ENCODE measurements around the gene PPP2R1B. TPM values are rescaled to one million over a fixed set of nuclear protein-coding genes. Genes with fewer than 3 reads are reported as not detected.

The PPP2R1B gene
- total RNA-seq, 6 experiments from 2014 or later = 41.6 to 50.9 (median 44.3) TPM

DNA sequence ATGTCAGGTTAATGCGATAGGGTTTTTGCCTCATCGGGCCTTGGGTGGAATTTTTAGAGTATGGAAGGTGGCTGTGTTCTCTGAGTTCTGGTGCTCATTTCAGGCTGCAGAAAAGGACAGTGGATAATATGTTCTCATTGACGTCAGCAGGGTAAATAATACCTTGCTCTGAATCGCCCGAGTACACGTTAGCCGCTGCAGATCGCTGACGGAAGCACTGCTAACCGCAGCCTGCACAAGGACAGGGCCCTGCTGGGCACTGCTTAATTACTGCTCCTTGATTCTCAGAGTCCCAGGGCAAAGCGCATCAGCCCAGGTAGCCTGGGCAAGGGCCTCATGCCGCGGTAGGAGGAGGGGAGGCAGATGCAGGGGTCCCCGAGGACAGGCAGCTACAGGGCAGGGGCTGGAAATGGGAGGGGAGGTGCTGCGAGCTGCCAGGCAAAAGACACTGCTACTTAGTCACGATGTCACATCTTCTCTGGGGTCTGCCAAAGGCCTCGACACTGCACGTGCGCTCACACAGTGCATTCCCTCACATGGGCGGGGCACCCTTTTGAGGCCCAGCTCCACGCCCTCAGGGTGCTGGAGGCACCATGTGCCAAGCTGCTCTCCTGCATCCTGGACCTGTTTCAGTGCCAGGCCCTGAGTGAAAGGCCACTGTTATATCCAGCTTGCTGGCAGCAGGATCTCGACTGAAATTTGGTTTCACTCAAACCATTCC lies 35.2 kb downstream of the PPP2R1B start:
- TF ChIP-seq, protein P1, sequence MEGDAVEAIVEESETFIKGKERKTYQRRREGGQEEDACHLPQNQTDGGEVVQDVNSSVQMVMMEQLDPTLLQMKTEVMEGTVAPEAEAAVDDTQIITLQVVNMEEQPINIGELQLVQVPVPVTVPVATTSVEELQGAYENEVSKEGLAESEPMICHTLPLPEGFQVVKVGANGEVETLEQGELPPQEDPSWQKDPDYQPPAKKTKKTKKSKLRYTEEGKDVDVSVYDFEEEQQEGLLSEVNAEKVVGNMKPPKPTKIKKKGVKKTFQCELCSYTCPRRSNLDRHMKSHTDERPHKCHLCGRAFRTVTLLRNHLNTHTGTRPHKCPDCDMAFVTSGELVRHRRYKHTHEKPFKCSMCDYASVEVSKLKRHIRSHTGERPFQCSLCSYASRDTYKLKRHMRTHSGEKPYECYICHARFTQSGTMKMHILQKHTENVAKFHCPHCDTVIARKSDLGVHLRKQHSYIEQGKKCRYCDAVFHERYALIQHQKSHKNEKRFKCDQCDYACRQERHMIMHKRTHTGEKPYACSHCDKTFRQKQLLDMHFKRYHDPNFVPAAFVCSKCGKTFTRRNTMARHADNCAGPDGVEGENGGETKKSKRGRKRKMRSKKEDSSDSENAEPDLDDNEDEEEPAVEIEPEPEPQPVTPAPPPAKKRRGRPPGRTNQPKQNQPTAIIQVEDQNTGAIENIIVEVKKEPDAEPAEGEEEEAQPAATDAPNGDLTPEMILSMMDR (IDR thresholded peaks at IDR 0.05) = no peak
- H3K27ac Mint-ChIP-seq = peak overlapping the region; percentile 63; the same call in 1 of the 2 replicates
- DNase-seq = no peak
- no peak overlapping the region for H3K4me3 Mint-ChIP-seq
- H3K9me3 Mint-ChIP-seq = no peaks in the 10 kb centered on the region
- H3K27me3 Mint-ChIP-seq (ENCODE audit: insufficient read depth) = peaks cover 3% of the 10 kb centered on the region
- H3K4me1 Mint-ChIP-seq (ENCODE audit: low read depth) = peaks cover 55% of the 10 kb centered on the region
- no peaks in the 10 kb centered on the region for H3K36me3 Mint-ChIP-seq (ENCODE audit: low read depth)

DNA sequence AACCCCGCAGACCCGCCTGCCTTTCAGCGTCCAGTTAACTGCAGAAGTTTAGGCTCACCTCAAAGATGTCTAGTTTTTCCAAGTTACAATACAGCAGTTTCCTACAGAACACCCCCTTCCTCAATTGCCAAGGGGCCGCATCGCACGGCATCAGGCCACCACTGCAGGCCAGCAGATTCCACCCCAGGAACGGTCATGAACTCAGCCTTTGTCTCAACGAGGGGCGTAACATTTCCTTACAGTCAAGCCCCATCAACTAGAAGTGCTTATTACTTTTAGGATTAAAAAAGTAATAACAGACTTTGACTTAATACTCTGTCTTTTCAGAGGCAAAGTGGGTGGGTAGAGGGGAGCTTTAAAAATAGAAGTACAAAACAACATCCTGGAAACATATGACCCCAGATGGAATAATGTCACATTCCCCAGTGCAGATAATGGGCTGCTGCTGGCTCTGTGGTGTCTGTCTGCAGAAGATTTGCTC lies 36.3 kb downstream of the PPP2R1B start:
- H3K27me3 Mint-ChIP-seq (ENCODE audit: insufficient read depth) = peaks cover 3% of the 10 kb centered on the region
- H3K27ac Mint-ChIP-seq = no peak overlapping the region
- DNase-seq = no peak
- no peaks in the 10 kb centered on the region for H3K36me3 Mint-ChIP-seq (ENCODE audit: low read depth)
- TF ChIP-seq, protein P1 (IDR thresholded peaks at IDR 0.05) = no peak
- no peaks in the 10 kb centered on the region for H3K9me3 Mint-ChIP-seq
- H3K4me3 Mint-ChIP-seq = no peak overlapping the region
- peaks cover 43% of the 10 kb centered on the region for H3K4me1 Mint-ChIP-seq (ENCODE audit: low read depth)

DNA sequence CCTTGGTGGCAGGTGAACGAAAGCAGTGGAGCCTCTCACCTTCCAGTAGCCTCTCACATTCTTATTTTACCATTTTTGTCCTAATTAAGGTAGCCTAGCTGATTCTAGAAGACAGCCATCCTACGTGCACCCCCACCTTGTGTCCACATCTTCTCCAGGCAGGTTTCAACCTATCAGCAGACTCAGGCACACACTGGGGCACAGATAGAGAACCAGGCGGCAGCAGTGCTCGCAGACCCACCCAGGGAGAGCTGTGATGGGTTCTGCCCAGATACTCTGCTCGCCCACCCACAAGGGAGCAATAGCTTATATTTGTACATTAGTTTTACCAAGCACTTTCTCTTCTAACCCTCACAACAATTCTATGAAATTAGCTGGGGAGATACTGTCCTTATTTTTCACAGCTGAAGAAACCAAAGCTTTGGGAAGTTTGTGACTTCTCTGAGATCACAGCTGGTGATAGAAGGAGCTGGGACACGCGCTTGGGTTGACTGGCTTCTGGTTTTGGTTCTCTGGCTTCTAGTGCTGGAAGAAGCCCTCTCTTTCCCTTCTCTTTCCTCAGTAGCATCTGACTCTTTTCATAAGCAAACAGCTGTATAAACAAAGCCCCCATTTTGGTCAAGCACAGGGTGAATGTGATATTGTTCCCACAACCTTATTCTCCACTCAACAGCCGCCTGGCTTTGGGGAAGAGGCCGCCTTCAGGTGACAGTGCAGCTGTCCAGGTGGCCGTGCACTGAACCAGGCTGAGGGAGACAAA lies 36.9 kb downstream of the PPP2R1B start:
- Mint-ChIP-seq H3K27ac (no peak overlapping the region), H3K4me1 (ENCODE audit: low read depth) (peaks cover 37% of the 10 kb centered on the region), H3K36me3 (ENCODE audit: low read depth) (no peaks in the 10 kb centered on the region), H3K4me3 (no peak overlapping the region), H3K27me3 (ENCODE audit: insufficient read depth) (no peaks in the 10 kb centered on the region; the same call in none of the 2 replicates), H3K9me3 (no peaks in the 10 kb centered on the region)
- DNase-seq = no peak
- TF ChIP-seq, protein P1 (IDR thresholded peaks at IDR 0.05) = no peak

DNA sequence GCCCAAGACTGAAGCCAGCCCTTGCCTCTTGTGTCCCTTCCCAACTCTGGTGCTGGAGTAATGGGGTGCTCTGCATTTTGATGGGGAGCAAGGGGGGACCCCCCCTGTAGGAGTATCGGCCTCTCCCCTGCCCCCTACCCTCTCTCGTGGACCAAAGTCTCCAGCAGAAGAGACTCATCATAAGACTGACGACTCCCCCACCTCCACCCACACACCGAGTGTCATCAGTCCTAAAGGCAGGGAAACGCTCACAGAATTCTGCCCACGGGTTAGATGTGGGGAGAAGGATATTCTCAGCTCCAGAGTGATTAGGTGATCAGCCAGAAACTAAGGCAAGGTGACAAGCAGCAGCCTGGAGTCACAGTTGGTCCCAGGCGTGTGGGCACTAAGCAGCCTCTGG lies 38.8 kb downstream of the PPP2R1B start:
- Mint-ChIP-seq H3K9me3 (no peaks in the 10 kb centered on the region), H3K4me3 (no peak overlapping the region), H3K27me3 (ENCODE audit: insufficient read depth) (no peaks in the 10 kb centered on the region; the same call in none of the 2 replicates), H3K36me3 (ENCODE audit: low read depth) (peaks cover 2% of the 10 kb centered on the region; the same call in 1 of the 2 replicates), H3K4me1 (ENCODE audit: low read depth) (peaks cover 22% of the 10 kb centered on the region; the same call in 1 of the 2 replicates), H3K27ac (no peak overlapping the region)
- DNase-seq = no peak
- TF ChIP-seq, protein P1 (IDR thresholded peaks at IDR 0.05) = no peak

DNA sequence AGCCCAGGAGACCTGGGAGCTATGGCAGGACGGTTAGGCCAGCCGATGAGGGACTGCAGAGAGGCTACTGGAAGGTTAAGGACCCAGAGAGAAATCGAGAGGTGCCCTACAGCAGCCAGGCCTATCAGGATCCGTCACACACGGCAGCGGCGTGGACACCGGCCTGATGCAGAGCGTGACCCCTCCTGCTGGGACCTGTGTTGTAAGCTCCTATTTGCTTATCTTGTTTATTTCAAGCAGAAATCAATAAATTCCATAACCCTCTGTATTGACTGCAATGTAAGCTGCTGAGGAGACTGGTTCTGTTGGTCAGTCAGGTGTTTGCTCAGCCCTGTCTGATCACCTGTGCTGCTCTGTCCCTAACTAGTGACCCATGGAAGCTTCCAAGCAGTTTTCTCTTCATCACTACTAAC lies 39.9 kb downstream of the PPP2R1B start:
- no peaks in the 10 kb centered on the region for H3K9me3 Mint-ChIP-seq
- no peak overlapping the region for H3K4me3 Mint-ChIP-seq
- H3K27ac Mint-ChIP-seq = no peak overlapping the region

More for the DNA sequence above, 39.9 kb downstream of the PPP2R1B start:
- Mint-ChIP-seq H3K36me3 (ENCODE audit: low read depth) (peaks cover 10% of the 10 kb centered on the region; the same call in 1 of the 2 replicates), H3K4me1 (ENCODE audit: low read depth) (peaks cover 14% of the 10 kb centered on the region; the same call in 1 of the 2 replicates), H3K27me3 (ENCODE audit: insufficient read depth) (no peaks in the 10 kb centered on the region; the same call in none of the 2 replicates)
- DNase-seq = no peak
- TF ChIP-seq, protein P1 (IDR thresholded peaks at IDR 0.05) = no peak

All from HFFc6 (cell line).